ENCODE results near the gene RBX1.
A peak's percentile ranks its signal among the peaks of the same experiment; 100 is the strongest.

RBX1 gene

DNA sequence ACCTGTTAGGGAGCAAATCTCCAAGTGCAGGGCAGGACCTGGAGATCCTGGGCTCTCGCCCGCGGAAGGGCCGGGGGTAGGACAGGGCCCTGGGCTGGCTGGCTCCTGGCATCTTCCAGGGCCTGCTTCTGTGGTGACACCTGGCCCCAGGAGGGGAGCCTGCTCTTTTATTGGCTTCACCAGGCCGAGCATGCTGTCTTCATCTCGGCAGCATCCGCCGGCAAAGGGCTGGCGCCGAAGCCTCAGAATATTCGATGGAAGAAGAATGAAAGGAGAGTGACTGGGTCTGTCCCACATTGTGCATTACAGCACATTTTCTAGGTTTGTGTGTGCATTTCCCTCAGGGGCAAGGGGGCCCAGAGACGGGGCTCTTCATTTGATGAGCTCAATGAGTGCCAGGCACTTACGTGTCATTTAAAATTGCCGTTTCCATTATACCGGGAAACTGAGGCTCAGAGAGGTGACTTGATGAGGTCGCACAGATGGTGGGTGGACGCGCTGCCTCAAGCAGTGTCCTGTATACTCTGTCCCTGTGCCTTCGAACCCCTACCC is 70.0 kb downstream of the RBX1 start:
- Histone ChIP-seq H3K27ac (ENCODE audit: extremely low read depth, low read depth, low read length) (peak overlapping the region; percentile 89), H3K9me3 (ENCODE audit: control insufficient read depth, insufficient read depth, low read depth, low read length) (no peaks in the 10 kb centered on the region), H3K4me3 (ENCODE audit: low read depth, low read length) (peak overlapping the region; percentile 68), H3K4me1 (ENCODE audit: control insufficient read depth, insufficient read depth, low read length) (peaks cover 5% of the 10 kb centered on the region), H3K36me3 (ENCODE audit: control insufficient read depth in 2 of 2, insufficient read depth in 1 of 2, low read length in 2 of 2) (peaks cover 0 to 5% of the 10 kb centered on the region in 2 experiments; a peak in 1 of 3 replicates)
- CTCF ChIA-PET = interaction anchor here (1.0 to 1.4 kb wide), 3 partner anchors 9 to 12 kb away, joined by 3 to 4 read pairs (median 3); no protein-coding TSS in a partner anchor
- POLR2A ChIA-PET = interaction anchor here (0.6 to 4.5 kb wide), 15 partner anchors 10 to 427 kb away, joined by 3 to 48 read pairs (median 5); partner anchors contain the start of genes EP300 and RBX1
- 0 out of 2 replicates have a peak, but pooled peaks have one; percentile 25 for TF ChIP-seq ZBTB8A (tag by site-specific recombination; IDR thresholded peaks at IDR 0.05)
- no peak for TF ChIP-seq KLF8 (tag by site-specific recombination; IDR thresholded peaks at IDR 0.05)
- TF ChIP-seq TCF7L2 (IDR thresholded peaks at IDR 0.05; ENCODE audit: borderline replicate concordance, low read depth, low read length) = no peak
- TF ChIP-seq ZNF548 (tag by site-specific recombination; IDR thresholded peaks at IDR 0.05) = no peak
- TF ChIP-seq ZNF335 (tag by site-specific recombination; conservative IDR thresholded peaks at IDR 0.05) = peak; percentile 56
- no peak for TF ChIP-seq ZNF175 (tag by site-specific recombination; IDR thresholded peaks at IDR 0.05)

- CTCF ChIA-PET = interaction anchor here (0.6 to 1.4 kb wide), 8 partner anchors 8 to 170 kb away, joined by 3 to 4 read pairs (median 3); no protein-coding TSS in a partner anchor
- Histone ChIP-seq H3K36me3 (ENCODE audit: control insufficient read depth in 2 of 2, insufficient read depth in 1 of 2, low read length in 2 of 2) (peaks cover 0 to 5% of the 10 kb centered on the region in 2 experiments; a peak in 1 of 3 replicates), H3K9me3 (ENCODE audit: control insufficient read depth, insufficient read depth, low read depth, low read length) (no peaks in the 10 kb centered on the region), H3K27ac (ENCODE audit: extremely low read depth, low read depth, low read length) (peak overlapping the region; percentile 89), H3K4me3 (ENCODE audit: low read depth, low read length) (peak overlapping the region; percentile 68), H3K4me1 (ENCODE audit: control insufficient read depth, insufficient read depth, low read length) (peaks cover 5% of the 10 kb centered on the region)
- POLR2A ChIA-PET = interaction anchor here (0.6 to 4.5 kb wide), 23 partner anchors 10 to 427 kb away, joined by 3 to 48 read pairs (median 4); partner anchors contain the start of genes EP300, RBX1, ST13 and XPNPEP3
- TF ChIP-seq KLF10 (tag by site-specific recombination; IDR thresholded peaks at IDR 0.05) (peak; percentile 96), ZNF837 (tag by site-specific recombination; IDR thresholded peaks at IDR 0.05) (no peak), ZNF146 (tag by site-specific recombination; IDR thresholded peaks at IDR 0.05) (no peak), SP3 (tag by site-specific recombination; IDR thresholded peaks at IDR 0.05) (peak; percentile 86), SP7 (tag by site-specific recombination; IDR thresholded peaks at IDR 0.05) (peak; percentile 49; the same call in 1 of the 2 replicates), ZBTB11 (tag by site-specific recombination; conservative IDR thresholded peaks at IDR 0.05; ENCODE audit: low read depth) (0 out of 2 replicates have a peak, but pooled peaks have one; percentile 23), ZBTB20 (tag by site-specific recombination; IDR thresholded peaks at IDR 0.05) (peak; percentile 87), ZNF629 (tag by site-specific recombination; IDR thresholded peaks at IDR 0.05) (peak; percentile 14; the same call in 1 of the 2 replicates), MZF1 (tag by site-specific recombination; IDR thresholded peaks at IDR 0.05; ENCODE audit: borderline replicate concordance) (no peak), ZNF394 (tag by site-specific recombination; IDR thresholded peaks at IDR 0.05; ENCODE audit: borderline replicate concordance) (peak; percentile 33; the same call in 1 of the 2 replicates), ZNF211 (tag by site-specific recombination; IDR thresholded peaks at IDR 0.05; ENCODE audit: low read depth) (no peak), KLF9 (tag by site-specific recombination; IDR thresholded peaks at IDR 0.05; ENCODE audit: low read depth) (peak; percentile 70), KLF7 (tag by site-specific recombination; IDR thresholded peaks at IDR 0.05; ENCODE audit: borderline replicate concordance) (peak; percentile 95), ZNF398 (tag by site-specific recombination; IDR thresholded peaks at IDR 0.05) (0 out of 2 replicates have a peak, but pooled peaks have one; percentile 42), ZBTB1 (tag by site-specific recombination; IDR thresholded peaks at IDR 0.05) (no peak), ZNF239 (tag by site-specific recombination; IDR thresholded peaks at IDR 0.05) (no peak), PRDM6 (tag by site-specific recombination; IDR thresholded peaks at IDR 0.05) (no peak), KLF8 (tag by site-specific recombination; IDR thresholded peaks at IDR 0.05) (peak; percentile 97), ZNF37A (tag by site-specific recombination; IDR thresholded peaks at IDR 0.05) (0 out of 2 replicates have a peak, but pooled peaks have one; percentile 40)
Measured at GRCh38 chr22:41021613-41022454, 70.7 kb downstream of the RBX1 start.

All from HEK293 (cell line).